GM23248 (cell line): ENCODE data around the gene PRKAR1B.

Experiments used
- EZH2 ChIP-seq: fragments of 200-600 bp; sonication (generic); IDR thresholded peaks from 2 replicates; pipeline ENCODE4 v1.6.1; 2018; ENCODE audit warnings: antibody characterized with exemption, mild to moderate bottlenecking; ENCODE audit not compliant: insufficient read depth, poor library complexity, severe bottlenecking
- EZH2phosphoT487 ChIP-seq: fragments of 200-600 bp; sonication (generic); IDR thresholded peaks from 2 replicates; pipeline ENCODE4 v1.6.1; 2018; ENCODE audit warnings: antibody characterized with exemption, moderate library complexity, mild to moderate bottlenecking, low read depth; ENCODE audit not compliant: insufficient read depth

DNA sequence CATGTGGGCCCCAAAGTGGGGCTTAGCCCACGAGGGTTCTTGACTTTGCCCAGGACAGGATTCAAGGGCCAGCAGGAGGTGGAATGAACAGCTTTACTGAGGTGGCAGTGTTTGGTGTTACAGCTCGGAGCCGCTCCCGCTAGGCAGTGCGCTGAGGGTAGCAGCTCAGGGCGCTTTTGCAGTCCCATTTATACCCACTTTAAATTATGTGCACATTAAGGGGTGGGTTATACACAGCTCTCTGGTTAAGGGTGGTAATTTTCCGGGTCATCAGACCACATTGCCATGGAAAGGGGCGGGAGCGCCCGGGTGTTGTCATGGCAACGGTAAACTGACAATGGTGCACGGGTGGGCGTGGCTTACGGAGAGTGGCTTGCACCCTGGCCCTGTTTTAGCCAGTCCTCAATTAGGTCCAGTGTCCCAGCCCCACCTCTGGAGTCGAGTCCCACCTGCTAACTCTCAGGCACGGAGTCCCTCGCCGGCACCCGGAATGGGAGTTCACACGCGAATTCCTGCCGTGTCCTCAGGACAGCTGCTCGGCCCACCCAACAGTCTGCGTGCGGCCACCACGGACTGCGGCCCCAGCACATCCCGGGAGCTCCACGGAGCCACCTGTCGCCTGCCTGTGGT, 149.2 kb downstream of the PRKAR1B start:
- TF ChIP-seq EZH2 (no peak), EZH2phosphoT487 (no peak)
